HG02571 (cell line): ENCODE data around the gene GNRHR.
A peak's percentile ranks its signal among the peaks of the same experiment; 100 is the strongest.
"Not testable (repeated sequence)": the region's sequence is repeated elsewhere in the genome, so short reads cannot be mapped to it uniquely, and the experiment has no call there.

ENCODE experiments used
- ATAC-seq: cut with Tn5 transposase; IDR thresholded peaks from one replicate; pipeline ENCODE4 v1.9.1; 2021; ENCODE audit warnings: mild to moderate bottlenecking, moderate library complexity; ENCODE audit not compliant: unreplicated experiment

The GNRHR gene

DNA sequence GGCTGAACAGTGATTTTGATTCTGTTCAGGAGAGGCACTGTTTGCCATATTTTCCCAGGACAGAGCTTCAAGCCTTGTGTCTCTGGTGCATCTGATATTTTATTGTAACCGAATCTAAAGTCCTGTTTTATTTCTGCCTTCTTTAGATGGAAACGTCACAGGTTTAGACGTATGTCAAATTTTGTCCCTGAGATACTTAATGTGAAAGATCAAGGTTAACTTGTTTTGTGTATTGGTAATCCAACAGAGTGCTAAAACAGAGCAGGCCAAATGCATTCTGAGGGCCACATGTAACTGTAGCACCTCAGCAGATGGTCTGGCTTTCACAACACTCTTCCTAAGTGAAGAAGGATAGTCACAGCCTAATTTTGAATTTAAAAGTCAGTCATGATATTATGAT, at the start of gene GNRHR:
Gene GNRHR, minus strand, starts transcription at position 101 of the 400 bp plus-strand sequence. Its CDS starts 53 bp downstream, at position 48.
- no peak for ATAC-seq

DNA sequence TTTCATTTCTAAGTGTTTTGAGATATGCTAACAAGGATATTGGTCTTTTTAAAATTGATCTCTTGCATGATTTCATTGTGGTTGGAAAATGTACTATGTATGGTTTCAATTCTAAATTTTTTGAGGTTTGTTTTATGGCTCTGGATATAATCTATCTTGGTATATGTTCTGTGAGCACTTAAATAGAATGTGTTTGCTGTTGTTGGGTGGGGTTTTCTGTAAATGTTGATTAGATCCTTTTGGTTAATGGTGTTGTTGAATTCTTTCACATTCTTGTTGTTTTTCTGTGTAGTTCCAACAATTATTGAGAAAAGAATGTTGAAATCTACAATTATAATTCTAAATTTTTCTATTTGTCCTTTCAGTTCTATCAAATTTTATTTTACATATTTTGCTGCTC, 42.6 kb upstream of the GNRHR start:
- ATAC-seq, result no peak

DNA sequence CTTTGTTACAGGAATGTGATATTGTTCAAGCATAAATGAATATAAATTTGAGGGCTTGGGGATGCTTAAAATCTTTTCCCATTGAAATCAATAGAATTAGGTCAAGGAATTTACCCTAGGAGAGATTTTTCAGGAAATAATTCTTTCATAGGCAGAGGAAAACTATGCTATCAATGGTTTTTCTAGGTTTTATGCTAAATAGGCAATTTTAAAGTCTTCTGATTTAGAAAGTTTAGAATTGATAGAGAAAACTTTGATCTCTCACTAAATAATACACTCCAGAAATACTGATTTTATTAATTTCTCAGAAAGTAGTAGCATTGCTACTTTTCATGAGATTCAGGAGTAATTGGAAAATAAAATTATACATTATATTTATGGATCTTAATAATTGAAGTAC, 36.5 kb upstream of the GNRHR start:
- no peak for ATAC-seq

DNA sequence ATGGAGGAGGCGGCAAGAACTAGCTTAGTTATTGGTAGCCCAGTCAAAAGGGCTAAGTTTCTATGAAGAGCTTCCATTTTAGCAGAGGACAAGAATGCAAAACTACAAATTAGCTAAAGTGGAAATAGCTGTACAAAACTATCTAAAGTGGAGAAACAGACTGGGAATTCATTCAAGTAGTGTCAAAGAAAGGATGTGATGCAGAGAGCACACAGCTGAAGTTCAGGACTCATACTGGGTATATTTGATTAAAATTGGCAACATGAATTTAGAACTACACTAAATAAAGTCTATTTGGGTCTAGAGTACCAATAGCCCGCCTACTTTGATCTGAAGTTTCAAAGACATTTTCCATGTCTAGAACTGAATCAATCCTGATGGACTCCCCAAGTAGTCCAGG, 33.1 kb upstream of the GNRHR start:
- no peak for ATAC-seq

DNA sequence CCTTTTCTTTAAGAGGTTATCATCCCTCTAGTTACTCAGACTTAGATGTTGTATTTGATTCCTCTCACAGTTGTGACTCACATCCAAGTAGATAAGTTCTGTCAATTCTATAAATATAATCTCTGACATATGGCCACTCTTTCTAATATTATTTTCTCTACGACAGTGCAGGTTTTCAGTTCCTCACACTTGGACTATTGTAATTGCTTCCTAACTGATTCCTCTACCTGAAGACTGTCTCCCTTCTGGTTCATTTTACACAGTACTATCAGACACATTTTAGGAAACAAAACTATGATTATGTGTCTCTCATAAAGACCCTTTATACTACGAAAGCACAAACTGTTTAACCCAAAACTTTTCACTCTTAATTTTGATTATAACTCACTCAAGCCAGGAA, 31.3 kb upstream of the GNRHR start:
- no peak for ATAC-seq

- no peak for ATAC-seq
Observed at GRCh38 chr4:67779631-67780030, 25.4 kb upstream of the GNRHR start.

DNA sequence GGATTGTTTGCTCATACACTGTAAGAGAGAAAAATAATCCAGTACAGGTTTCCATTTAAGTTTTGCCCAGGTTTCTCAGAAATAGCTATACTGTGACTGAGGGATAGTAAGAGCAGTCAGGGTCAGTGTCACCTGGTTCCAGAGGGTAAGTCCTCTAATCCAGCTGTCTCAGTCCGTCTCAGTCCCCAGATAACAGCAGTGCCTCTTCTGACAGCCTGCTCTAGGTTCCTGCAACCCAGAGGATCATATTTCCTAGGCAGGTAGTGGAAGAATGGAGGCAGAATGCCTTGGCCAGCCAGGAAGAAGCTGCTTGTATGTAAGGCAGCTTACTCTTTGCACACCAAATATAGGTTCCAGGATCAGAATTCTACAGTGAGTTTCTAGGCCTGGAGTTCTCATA, 22.6 kb upstream of the GNRHR start:
- no peak for ATAC-seq

GRCh38 chr4:67770422-67770821, 16.2 kb upstream of the GNRHR start:
- no peak for ATAC-seq

GRCh38 chr4:67765928-67766327, 11.7 kb upstream of the GNRHR start:
- ATAC-seq, result no peak

GRCh38 chr4:67765401-67765800, 11.2 kb upstream of the GNRHR start:
- ATAC-seq, result no peak

DNA sequence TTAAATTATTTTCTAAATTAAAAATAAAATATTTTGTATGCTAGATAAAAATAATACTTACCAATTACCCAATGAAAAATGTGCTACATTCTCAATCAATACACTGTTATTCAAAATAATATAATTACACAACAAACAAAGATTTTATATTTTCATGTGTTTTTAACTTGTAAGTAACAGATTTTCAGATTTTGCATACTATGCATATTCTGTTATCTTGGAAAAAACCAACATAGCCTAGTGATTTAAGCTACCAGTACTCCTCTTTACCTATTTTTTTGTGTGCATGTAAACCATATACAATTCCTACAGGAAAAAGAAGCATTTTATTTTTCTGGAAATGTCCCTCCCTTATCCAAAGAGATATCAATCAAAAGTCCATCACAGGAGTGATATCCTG, 10.0 kb upstream of the GNRHR start:
- no peak for ATAC-seq

- peak; percentile 94 for ATAC-seq
Observed at GRCh38 chr4:67762086-67762485, 7.9 kb upstream of the GNRHR start.

DNA sequence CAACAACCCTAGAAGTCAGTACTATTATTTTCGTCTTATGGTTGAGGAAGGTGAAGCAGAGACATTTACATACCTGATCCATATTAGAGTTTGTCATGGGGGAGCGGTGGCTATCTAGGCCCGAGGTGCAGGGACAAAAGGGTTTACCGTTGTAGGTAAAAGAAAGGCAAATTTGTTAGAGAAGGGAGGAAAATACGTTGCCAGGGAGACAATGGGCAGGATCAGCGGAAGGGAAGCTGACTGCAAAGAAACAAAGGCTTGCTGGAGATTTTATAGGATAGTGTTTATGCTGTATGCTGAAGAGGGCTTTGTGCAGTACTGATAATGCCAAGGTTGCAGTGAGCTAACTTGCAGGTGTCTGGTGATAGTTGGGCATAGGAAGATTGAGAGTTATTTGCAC, 2.8 kb upstream of the GNRHR start:
- not testable (repeated sequence) for ATAC-seq

DNA sequence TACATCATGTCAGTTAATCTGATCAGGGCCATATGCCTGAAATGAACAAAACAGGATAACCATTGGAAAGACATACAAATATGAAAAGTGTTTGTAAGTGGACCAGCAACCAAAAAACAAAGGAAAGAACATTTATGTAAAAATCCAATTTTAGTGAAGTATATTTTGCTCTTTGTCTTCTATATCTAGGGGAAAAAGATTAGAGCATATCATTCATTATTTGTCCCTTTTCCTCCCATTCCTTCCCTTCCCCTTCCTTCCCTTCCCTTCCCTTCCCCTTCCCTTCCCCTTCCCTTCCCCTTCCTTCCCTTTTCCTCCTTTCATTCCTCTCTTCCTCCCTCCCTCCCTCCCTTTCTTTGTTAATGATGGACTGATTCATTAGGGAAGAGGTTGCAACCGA, 1.8 kb upstream of the GNRHR start:
- ATAC-seq, result no peak

DNA sequence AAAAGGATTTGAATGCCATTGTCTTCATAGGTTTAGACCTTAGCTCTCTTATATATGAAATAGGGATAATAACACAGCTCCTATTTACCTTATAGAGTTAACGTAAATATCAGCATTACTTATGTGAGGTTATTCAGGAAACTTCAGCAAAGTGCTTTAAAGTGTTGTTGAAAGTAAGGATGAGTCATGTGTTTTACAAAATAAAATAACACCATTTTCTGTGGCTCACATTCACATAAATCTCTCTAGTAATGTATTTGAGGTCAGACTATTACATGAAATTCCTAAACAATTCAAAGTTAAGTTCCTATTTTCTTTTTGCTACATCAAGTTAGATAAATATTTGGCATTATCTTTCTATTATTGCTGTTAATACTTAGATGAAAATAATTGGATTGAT, 2.9 kb downstream of the GNRHR start:
- ATAC-seq, result no peak

DNA sequence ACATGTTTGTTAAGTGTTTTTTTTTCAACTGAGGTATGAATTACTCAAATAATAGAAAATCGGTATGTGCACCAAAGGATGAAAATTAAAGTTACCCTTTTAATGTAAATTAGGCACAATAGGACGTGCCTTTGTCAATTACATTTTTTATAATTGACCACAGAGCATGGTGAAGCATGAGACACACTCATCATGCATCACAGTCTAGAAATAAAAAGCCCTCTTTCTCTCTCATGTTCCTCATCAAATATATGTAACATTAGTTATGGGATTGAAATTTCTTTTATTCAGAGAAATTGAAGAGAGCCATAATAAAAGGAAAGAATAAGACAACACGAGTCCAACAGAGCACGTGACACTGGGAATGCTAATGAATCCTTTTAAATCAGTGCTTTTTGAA, 3.5 kb downstream of the GNRHR start:
- no peak for ATAC-seq

GRCh38 chr4:67749286-67749685, 4.9 kb downstream of the GNRHR start:
- ATAC-seq, result no peak

- ATAC-seq, result no peak
Observed at GRCh38 chr4:67746797-67747495, 7.2 kb downstream of the GNRHR start.

DNA sequence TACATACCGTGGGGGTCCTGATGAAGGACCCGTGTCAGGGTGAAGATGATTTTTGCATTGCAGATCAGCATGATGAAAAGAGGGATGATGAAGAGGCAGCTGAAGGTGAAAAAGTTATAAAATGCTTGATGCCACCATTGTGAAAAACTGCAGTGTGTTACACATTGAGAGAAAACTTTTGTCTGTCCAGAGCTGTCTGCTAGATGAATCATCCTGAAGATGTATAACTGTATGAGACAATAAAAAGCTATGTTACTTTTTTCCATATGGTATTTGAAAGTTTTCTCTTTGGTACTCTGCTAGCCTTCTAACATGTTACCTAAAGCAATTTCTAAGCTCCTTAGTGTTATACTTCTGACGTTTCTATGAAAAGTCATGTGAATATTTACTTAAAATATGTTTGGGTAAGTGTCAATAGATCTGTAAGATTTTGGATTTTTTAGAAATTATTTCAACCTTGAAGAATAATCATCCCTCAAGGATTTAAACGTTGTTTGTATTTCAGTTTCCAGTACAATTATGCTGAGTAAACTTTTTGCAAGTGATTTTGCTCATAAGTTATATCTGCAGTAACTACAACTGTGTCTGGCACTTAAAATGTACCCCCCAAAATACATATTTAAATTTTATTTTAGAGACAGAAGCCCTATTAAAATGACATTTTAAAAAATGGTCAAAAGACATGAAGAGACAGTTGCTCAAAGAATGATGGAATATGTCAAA, 9.5 kb downstream of the GNRHR start:
- ATAC-seq, result no peak

DNA sequence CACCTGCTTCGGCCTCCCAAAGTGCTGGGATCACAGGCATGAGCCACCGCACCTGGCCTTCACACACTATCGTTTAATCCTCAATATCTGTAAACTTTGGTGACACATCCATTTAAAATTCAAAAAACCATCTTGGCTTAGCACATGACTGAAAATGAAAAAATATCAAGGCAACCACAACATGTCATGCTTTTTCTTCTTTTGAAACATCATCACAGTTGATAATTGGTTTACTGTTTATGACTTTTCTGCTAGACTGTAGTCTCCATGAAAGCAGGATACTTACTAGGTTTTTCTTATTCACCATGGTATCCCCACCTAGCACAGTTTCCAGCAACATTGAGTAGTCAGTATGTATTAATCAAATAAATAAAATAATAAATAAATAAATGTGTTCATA, 11.0 kb downstream of the GNRHR start:
- ATAC-seq, result no peak

DNA sequence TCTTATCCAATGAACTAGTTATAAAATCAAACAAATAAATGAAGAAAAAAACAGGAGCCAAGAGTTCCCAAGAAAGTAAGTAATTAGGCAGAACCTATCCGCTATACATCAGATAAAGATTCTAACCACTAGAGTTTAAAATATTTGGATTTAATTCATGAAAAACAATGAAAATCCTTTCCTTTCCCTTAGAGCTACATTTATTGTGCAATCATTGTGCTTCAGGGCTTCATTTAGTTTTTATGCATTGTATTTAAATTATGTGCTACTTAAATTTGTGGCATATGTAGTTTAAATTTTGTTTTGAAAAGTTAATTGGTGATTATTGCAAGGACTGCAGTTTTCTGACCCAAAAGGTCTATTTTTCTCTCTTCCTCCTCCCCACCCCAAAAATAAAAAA, 17.9 kb downstream of the GNRHR start:
- no peak for ATAC-seq

DNA sequence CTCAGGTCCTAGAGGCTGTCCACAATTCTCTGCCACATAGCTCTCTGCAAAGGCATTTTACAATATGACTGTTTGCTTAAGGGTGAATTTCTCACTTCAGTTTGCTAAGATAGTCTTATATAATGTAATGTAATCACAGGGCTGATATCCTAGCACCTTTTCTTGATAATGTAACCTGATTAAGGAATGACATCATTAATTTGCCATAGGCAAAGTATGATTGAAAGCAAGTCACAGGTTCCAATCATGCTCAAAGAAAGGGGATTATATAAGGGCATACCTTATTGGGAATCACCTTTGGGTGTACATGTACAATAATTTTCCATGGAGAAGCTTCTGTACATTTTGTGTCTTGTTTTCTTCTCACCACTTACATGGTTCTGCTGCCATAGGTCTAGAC, 18.9 kb downstream of the GNRHR start:
- ATAC-seq, result no peak

- ATAC-seq, result not testable (repeated sequence)
Observed at GRCh38 chr4:67730511-67730910, 23.7 kb downstream of the GNRHR start.
